Pancreas (tissue), 10 donors: ENCODE results near the gene LYZL4. TPM values are rescaled to one million over a fixed set of nuclear protein-coding genes. Genes with fewer than 3 reads are reported as not detected.

Experiments
- ATAC-seq, 4 donors: fragments of 200-7000 bp; cut with Tn5 transposase; one replicate each; pipeline versions ENCODE4 v1.8.0 to v1.9.1; 2020; ENCODE audit warnings: mild to moderate bottlenecking in 4 of 4, moderate library complexity in 4 of 4
- DNase-seq, 6 donors: peaks; one replicate each; pipeline ENCODE4 v3.0.0-alpha.2; 2020
- FAIRE-seq: peaks from 2 replicates; lab custom pipeline; 2012; peaks lifted over from hg19 to GRCh38; lab: Jason Lieb, UNC
- H3K27ac ChIP-seq, 4 donors: fragments of 200-600 bp; sonication (generic); 1 replicate in 3 of 4; 2 replicates in 1 of 4; pipeline versions ENCODE4 v1.5.0 to v1.8.0; 2020
- H3K27me3 ChIP-seq, 4 donors: fragments of 200-600 bp; one replicate each; pipeline ENCODE4 v1.8.0; 2021
- H3K36me3 ChIP-seq, 3 donors: fragments of 200-600 bp; sonication (generic) in 1 of 3; one replicate each; pipeline versions ENCODE4 v1.5.0 to v1.8.0; 2020 to 2021
- H3K4me1 ChIP-seq, 3 donors: fragments of 200-600 bp; one replicate each; pipeline ENCODE4 v1.8.0; 2021
- H3K4me3 ChIP-seq, 4 donors: fragments of 200-600 bp; sonication (generic) in 2 of 4; one replicate each; pipeline versions ENCODE4 v1.5.0 to v1.8.0; 2020 to 2021
- H3K9me3 ChIP-seq, 4 donors: fragments of 200-600 bp; one replicate each; pipeline ENCODE4 v1.8.0; 2021
- WGBS, 2 donors: extraction: QIAGEN DNeasy Blood & Tissue Kit; methylation state at CpG; one replicate each; pipeline ENCODE4 v1.1.7; 2013; 5-methylcytosine and 5-hydroxymethylcytosine counted together
- intact Hi-C, 3 donors: fragments of 100-400 bp; cut with DNase I; formaldehyde crosslinking; loops; one replicate each; pipeline versions ENCODE4 v1.11.1 to v1.14.2; 2022
- polyA plus RNA-seq, 2 donors: library from polyadenylated mRNA; stranded (reverse); fragments of 200-250 nt; gene quantifications; one replicate each; pipeline ENCODE4 v1.2.3, GENCODE V29; 2013
- total RNA-seq, 6 donors: library from RNA; stranded (reverse); fragmentation: NEBNext Ultra II Directional in 4 of 6; extraction: Animal tissue kit (Norgen Biotek cat#: 25700) in 4 of 6; gene quantifications; one replicate each; pipeline versions ENCODE4 v1.2.1 to v1.2.4, GENCODE V29; 2021 to 2023
- TF ChIP-seq, protein P1 (sequence below), 4 donors: fragments of 200-600 bp; sonication (generic) in 3 of 4; IDR thresholded peaks; one replicate each; pipeline versions ENCODE4 v1.5.0 to v1.8.0; 2021; ENCODE audit warnings: antibody characterized with exemption in 4 of 4
- donor health status: healthy with polysubstance abuse.
- donor health status: DM: no; HTN: no; CAD: no; lungs with moderate emphysema.
- donor health status: DM: no; HTN: no; CAD: no.
- donor health status: control.
- donor health status: control.
- donor health status: Bipolar disorder and iron deficiency.
- donor health status: DM: yes; HTN: yes; CAD: no.
- donor health status: DM: no; HTN: no; CAD: no.
- donor health status: DM: no; HTN: no; CAD: no.
- donor health status: DM: yes; HTN: yes; CAD: no.

The LYZL4 gene
- total and polyA plus RNA-seq, 8 donors, result not detected

DNA sequence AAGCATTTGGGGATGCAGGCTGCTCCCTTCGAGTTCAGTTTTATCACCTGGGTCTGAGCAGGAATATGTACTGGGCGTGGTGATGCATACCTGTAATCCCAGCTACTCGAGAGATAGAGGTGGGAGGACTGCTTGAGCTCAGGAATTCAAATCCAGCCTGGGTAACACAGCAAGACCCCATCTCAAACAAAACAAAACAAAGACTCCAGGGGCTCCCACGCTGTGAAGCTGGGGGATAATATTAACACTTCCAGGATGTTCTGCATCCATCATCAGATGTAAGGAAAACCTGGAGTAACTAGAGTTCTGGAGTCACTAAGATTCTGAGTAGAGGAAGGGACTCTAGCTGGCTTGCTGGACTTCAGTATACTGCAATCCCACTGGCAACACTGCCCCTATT lies 40.6 kb downstream of the LYZL4 start:
- no peak for DNase-seq
- no peak for ATAC-seq
- intact Hi-C loops, result no loop called here
- H3K9me3 ChIP-seq, result no peaks in the 10 kb centered on the region
- H3K4me3 ChIP-seq, result no peak overlapping the region
- no peak overlapping the region for H3K27ac ChIP-seq
- H3K27me3 ChIP-seq, result no peaks in the 10 kb centered on the region
- 28 to 29% methylated on average over 4 of the region's 4 CpGs for WGBS, 2 donors
- H3K4me1 ChIP-seq, result no peaks in the 10 kb centered on the region
- no peak for FAIRE-seq
- TF ChIP-seq, protein P1, sequence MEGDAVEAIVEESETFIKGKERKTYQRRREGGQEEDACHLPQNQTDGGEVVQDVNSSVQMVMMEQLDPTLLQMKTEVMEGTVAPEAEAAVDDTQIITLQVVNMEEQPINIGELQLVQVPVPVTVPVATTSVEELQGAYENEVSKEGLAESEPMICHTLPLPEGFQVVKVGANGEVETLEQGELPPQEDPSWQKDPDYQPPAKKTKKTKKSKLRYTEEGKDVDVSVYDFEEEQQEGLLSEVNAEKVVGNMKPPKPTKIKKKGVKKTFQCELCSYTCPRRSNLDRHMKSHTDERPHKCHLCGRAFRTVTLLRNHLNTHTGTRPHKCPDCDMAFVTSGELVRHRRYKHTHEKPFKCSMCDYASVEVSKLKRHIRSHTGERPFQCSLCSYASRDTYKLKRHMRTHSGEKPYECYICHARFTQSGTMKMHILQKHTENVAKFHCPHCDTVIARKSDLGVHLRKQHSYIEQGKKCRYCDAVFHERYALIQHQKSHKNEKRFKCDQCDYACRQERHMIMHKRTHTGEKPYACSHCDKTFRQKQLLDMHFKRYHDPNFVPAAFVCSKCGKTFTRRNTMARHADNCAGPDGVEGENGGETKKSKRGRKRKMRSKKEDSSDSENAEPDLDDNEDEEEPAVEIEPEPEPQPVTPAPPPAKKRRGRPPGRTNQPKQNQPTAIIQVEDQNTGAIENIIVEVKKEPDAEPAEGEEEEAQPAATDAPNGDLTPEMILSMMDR (IDR thresholded peaks at IDR 0.05), result no peak
- no peaks in the 10 kb centered on the region for H3K36me3 ChIP-seq

DNA sequence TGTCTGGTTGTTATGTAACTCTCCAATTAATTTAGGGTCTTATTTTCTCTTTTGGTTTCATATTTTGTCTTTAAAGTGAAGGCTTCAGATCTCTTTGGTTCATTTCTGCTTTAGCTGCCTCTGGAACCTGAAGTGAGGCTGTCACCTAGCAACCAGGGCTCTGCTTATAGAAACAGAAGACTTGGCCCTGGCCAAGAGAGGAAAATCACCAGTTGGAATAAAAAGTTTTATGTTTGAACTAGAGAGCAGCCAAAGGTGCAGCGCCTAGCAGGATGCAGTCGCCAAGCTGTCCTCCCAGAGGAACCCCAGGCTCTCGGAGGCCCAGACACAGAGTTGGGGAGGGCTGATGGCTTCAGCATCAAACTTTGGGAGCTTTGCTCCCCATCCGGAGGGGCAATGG lies 41.1 kb downstream of the LYZL4 start:
- Histone ChIP-seq H3K4me3 (no peak overlapping the region), H3K4me1 (no peaks in the 10 kb centered on the region), H3K27ac (no peak overlapping the region), H3K9me3 (no peaks in the 10 kb centered on the region), H3K27me3 (no peaks in the 10 kb centered on the region), H3K36me3 (no peaks in the 10 kb centered on the region)
- DNase-seq (peak in 1 of 6 donors; percentile 13), ATAC-seq (peak in 3 of 4 donors; percentile 26 to 56 (median 42)), FAIRE-seq (no peak)
- TF ChIP-seq, protein P1 (IDR thresholded peaks at IDR 0.05), result no peak
- intact Hi-C loops, result no loop called here
- WGBS, 2 donors, result 19 to 32% methylated on average over 4 of the region's 4 CpGs

DNA sequence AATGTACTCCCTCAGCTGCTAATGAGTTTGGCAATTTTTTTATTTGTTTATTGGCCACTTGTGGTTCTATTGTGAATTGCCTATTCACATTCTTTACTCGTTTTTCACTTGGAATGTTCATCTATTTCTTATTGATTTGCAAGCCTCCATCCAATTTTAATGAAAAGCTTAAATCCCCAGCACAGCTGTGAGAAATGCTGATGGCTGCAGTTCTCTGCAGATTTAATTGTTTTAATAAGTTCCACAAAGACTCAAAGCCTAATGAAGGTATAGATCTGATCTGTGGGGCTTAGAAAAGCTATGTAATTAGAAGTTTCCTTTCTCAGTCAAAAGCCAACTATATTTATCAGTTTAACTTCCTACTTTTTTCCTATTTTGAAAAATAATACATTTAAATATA lies 41.5 kb downstream of the LYZL4 start:
- no peaks in the 10 kb centered on the region for H3K9me3 ChIP-seq
- DNase-seq (no peak), ATAC-seq (no peak), FAIRE-seq (no peak)
- H3K36me3 ChIP-seq, result no peaks in the 10 kb centered on the region
- H3K4me3 ChIP-seq, result no peak overlapping the region
- intact Hi-C loops, result no loop called here
- WGBS, 2 donors, result 3 to 8% methylated on average over 1 of the region's 1 CpG
- H3K27ac ChIP-seq, result no peak overlapping the region
- TF ChIP-seq, protein P1 (IDR thresholded peaks at IDR 0.05), result no peak
- H3K27me3 ChIP-seq, result no peaks in the 10 kb centered on the region
- no peaks in the 10 kb centered on the region for H3K4me1 ChIP-seq

DNA sequence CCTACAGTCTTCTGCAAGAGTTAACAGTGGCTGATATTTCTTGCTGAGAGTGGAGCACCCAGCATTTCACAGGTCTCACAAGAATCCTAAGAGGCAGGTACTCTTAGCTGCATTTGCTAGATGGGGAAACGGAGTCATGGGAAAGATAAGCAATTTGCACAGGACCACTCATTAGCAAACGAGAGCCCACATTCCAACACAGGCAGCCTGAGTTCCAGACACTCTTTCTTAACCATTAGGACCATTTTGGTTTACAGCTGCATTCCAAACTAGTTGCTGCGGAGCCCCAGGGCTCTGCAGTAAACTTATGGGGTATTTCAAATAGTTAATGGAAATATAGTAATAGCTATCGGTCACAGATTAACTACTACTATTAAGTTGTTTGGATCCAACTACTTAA lies 42.5 kb downstream of the LYZL4 start:
- Histone ChIP-seq H3K9me3 (no peaks in the 10 kb centered on the region), H3K36me3 (no peaks in the 10 kb centered on the region), H3K27ac (no peak overlapping the region), H3K4me3 (no peak overlapping the region), H3K4me1 (no peaks in the 10 kb centered on the region), H3K27me3 (no peaks in the 10 kb centered on the region)
- no peak for DNase-seq
- TF ChIP-seq, protein P1 (IDR thresholded peaks at IDR 0.05), result no peak
- 41 to 44% methylated on average over 4 of the region's 4 CpGs for WGBS, 2 donors
- FAIRE-seq, result no peak
- no peak for ATAC-seq
- intact Hi-C loops, result no loop called here

DNA sequence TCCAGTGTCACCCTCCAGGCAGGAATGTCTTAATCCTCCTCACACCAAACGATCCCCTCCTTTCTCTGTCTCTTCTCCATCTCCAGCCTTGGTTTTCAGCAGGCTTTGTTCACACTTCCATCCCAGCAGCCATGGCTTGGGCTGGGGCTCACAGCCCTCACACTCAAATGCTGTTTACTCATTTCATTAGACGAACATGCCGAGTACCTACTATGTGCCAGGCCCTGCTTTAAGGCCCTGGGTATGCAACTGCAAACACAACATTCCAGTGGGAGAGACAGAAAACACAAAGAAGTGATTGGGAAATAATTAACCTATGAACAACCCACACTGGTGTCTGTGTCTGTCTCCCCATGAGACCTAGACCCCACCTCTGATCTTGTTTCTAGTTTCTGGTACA lies 43.9 kb downstream of the LYZL4 start:
- Histone ChIP-seq H3K4me3 (no peak overlapping the region), H3K27ac (no peak overlapping the region), H3K4me1 (no peaks in the 10 kb centered on the region), H3K27me3 (no peaks in the 10 kb centered on the region), H3K9me3 (no peaks in the 10 kb centered on the region), H3K36me3 (no peaks in the 10 kb centered on the region)
- WGBS, 2 donors, result 22 to 25% methylated on average over 3 of the region's 3 CpGs
- no peak for ATAC-seq
- DNase-seq, result no peak
- intact Hi-C loops, result no loop called here
- FAIRE-seq, result no peak
- TF ChIP-seq, protein P1 (IDR thresholded peaks at IDR 0.05), result no peak
